D721Med (cell line): ENCODE measurements around the gene HIVEP3.

Source experiments
- DNase-seq: peaks from one replicate; pipeline ENCODE4 v3.0.0; 2011; ENCODE audit warnings: low spot score; ENCODE audit not compliant: insufficient read length
- FAIRE-seq: peaks from 2 replicates; lab custom pipeline; 2011; peaks lifted over from hg19 to GRCh38; lab: Jason Lieb, UNC
- CTCF ChIP-seq: IDR thresholded peaks from 2 replicates; pipeline ENCODE4 v1.5.1; 2012; ENCODE audit warnings: mild to moderate bottlenecking, control low read depth; ENCODE audit not compliant: insufficient read depth; ENCODE audit errors: missing control alignments

Gene HIVEP3

GRCh38 chr1:41461790-41462679, 456.7 kb downstream of the HIVEP3 start:
- DNase-seq: no peak
- TF ChIP-seq CTCF: no peak
- FAIRE-seq: no peak

GRCh38 chr1:41456847-41457540, 461.7 kb downstream of the HIVEP3 start:
- TF ChIP-seq CTCF: no peak
- no peak for DNase-seq

More at GRCh38 chr1:41456847-41457540, 461.7 kb downstream of the HIVEP3 start:
- FAIRE-seq: no peak
